Heart left ventricle (tissue), 13 donors: ENCODE data around the gene XCL2.

Experiments used
- POLR2A ChIP-seq, 2 donors: fragments of 450-650 bp; IDR thresholded peaks; one replicate each; pipeline ENCODE4 v1.6.1; 2017; ENCODE audit warnings: antibody characterized with exemption in 2 of 2, mild to moderate bottlenecking in 2 of 2, moderate library complexity in 2 of 2
- TF ChIP-seq, protein P1 (sequence below), 12 donors: fragments of 200-600 bp; sonication (generic) in 4 of 12; IDR thresholded peaks; one replicate each; pipeline versions ENCODE4 v1.5.0 to v1.8.0; 2018 to 2022; ENCODE audit warnings: antibody characterized with exemption in 12 of 12, mild to moderate bottlenecking in 5 of 12
- donor health status: ischemic (EF 13 %, LVEDD 7.1; RV severe dilation, severe dysfunction).
- donor health status: DM: no; HTN: yes; CAD: no.
- donor health status: DM: no; HTN: no; CAD: no.
- donor health status: ischemic (EF 25% LVEDD 6.9; RV normal size, moderate dysfunction).
- donor health status: ischemic (EF 25% LVEDD 5.7; RV mildly dilated, moderate dysfunction).
- donor health status: ischemic (EF 35%, LVEDD 5.7; RV mildly dilated, moderate dysfunction).
- donor health status: nonischemic (EF 11% LVEDD 7.7; RV severe dilation, severe dysfunction).
- donor health status: DM: yes; HTN: yes; CAD: no.
- donor health status: PGD.
- donor health status: ischemic (EF 29% LVEDD 5.4; RV normal size, mild dysfunction).
- donor health status: nonischemic (EF 23%, LVEDD 6.1; RV moderate dilation, normal function).

DNA sequence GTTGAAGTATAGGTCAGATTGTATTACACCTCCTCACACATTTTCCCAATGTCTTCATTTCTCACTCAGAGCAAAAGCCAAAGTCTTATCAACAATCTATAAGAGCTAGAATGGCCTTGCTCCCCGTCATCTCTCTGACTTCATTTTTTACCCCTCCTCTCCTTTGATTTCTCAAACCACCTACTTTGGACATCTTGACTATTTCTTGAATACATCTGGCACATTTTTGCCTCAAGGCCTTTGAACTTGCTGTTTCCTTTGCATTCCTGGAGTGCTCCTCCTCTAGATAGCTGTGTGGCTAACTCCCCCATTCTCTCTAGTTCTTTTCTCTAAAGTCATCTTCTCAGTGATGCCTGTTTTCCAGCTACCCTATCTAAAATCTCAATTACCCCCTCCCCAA lies 7.2 kb upstream of the XCL2 start:
- no peak for TF ChIP-seq POLR2A (IDR thresholded peaks at IDR 0.05)
- TF ChIP-seq, protein P1, sequence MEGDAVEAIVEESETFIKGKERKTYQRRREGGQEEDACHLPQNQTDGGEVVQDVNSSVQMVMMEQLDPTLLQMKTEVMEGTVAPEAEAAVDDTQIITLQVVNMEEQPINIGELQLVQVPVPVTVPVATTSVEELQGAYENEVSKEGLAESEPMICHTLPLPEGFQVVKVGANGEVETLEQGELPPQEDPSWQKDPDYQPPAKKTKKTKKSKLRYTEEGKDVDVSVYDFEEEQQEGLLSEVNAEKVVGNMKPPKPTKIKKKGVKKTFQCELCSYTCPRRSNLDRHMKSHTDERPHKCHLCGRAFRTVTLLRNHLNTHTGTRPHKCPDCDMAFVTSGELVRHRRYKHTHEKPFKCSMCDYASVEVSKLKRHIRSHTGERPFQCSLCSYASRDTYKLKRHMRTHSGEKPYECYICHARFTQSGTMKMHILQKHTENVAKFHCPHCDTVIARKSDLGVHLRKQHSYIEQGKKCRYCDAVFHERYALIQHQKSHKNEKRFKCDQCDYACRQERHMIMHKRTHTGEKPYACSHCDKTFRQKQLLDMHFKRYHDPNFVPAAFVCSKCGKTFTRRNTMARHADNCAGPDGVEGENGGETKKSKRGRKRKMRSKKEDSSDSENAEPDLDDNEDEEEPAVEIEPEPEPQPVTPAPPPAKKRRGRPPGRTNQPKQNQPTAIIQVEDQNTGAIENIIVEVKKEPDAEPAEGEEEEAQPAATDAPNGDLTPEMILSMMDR (IDR thresholded peaks at IDR 0.05) = no peak
